Ovary (tissue), 3 donors: Measurements from ENCODE around the gene SMIM5.

Source experiments
- CTCF ChIP-seq, 3 donors: fragments of 450-650 bp in 2 of 3; fragments of 200-600 bp in 1 of 3; IDR thresholded peaks; one replicate each; pipeline versions ENCODE4 v1.5.1 to v1.8.0; 2016 to 2022; ENCODE audit warnings: antibody characterized with exemption in 3 of 3, mild to moderate bottlenecking in 1 of 3
- POLR2A ChIP-seq: fragments of 450-650 bp; IDR thresholded peaks from one replicate; pipeline ENCODE4 v1.6.1; 2017; ENCODE audit warnings: antibody characterized with exemption, mild to moderate bottlenecking, moderate library complexity
- donor health status: DM: no; HTN: no; CAD: no.

- TF ChIP-seq CTCF (IDR thresholded peaks at IDR 0.05) = no peak
- no peak for TF ChIP-seq POLR2A
These were observed 13.5 kb upstream of the SMIM5 start for GRCh38 chr17:75619506-75620431.
